ENCODE measurements around the gene SIM1.

Gene SIM1

GRCh38 chr6:100449239-100449691, 15.5 kb downstream of the SIM1 start:
- H3K9me2 ChIP-seq (replicated peaks; ENCODE audit: low read depth, low read length): no peaks in the 10 kb centered on the region
- H3K4me2 ChIP-seq (ENCODE audit: low read depth, low read length, poor library complexity, severe bottlenecking): no peak overlapping the region
- no peaks in the 10 kb centered on the region for H3K79me2 ChIP-seq (ENCODE audit: insufficient read depth, low read length)
- H2AFZ ChIP-seq (ENCODE audit: low read length): no peak overlapping the region
- H3F3A ChIP-seq (ENCODE audit: low read depth): no peaks in the 10 kb centered on the region
- no peaks in the 10 kb centered on the region for H3K36me3 ChIP-seq (ENCODE audit: insufficient read depth, low read length)
- no peaks in the 10 kb centered on the region for H4K20me1 ChIP-seq (ENCODE audit: insufficient read depth, low read length, poor library complexity, severe bottlenecking)
- H3K4me1 ChIP-seq (ENCODE audit: insufficient read depth, low read length, poor library complexity, severe bottlenecking): no peaks in the 10 kb centered on the region
- H3K9ac ChIP-seq (ENCODE audit: low read depth, low read length, poor library complexity, severe bottlenecking): no peak overlapping the region
- no peaks in the 10 kb centered on the region for H3K9me3 ChIP-seq (ENCODE audit: insufficient read depth, low read depth, low read length)
- H3K4me3 ChIP-seq (ENCODE audit: low read length, poor library complexity, severe bottlenecking): no peak overlapping the region
- no peaks in the 10 kb centered on the region for H3K27me3 ChIP-seq (ENCODE audit: insufficient read depth, low read length, poor library complexity, severe bottlenecking)
- TF ChIP-seq EZH2phosphoT487 (IDR thresholded peaks at IDR 0.05; ENCODE audit: borderline replicate concordance): no peak
- no peak for TF ChIP-seq CTCF (conservative IDR thresholded peaks at IDR 0.05; ENCODE audit: low read length)

GRCh38 chr6:100447900-100448748, 16.6 kb downstream of the SIM1 start:
- no peak overlapping the region for H3K9ac ChIP-seq (ENCODE audit: low read depth, low read length, poor library complexity, severe bottlenecking)
- H3K27me3 ChIP-seq (ENCODE audit: insufficient read depth, low read length, poor library complexity, severe bottlenecking): no peaks in the 10 kb centered on the region
- no peaks in the 10 kb centered on the region for H4K20me1 ChIP-seq (ENCODE audit: insufficient read depth, low read length, poor library complexity, severe bottlenecking)
- no peaks in the 10 kb centered on the region for H3K36me3 ChIP-seq (ENCODE audit: insufficient read depth, low read length)
- no peaks in the 10 kb centered on the region for H3K4me1 ChIP-seq (ENCODE audit: insufficient read depth, low read length, poor library complexity, severe bottlenecking)
- H2AFZ ChIP-seq (ENCODE audit: low read length): no peak overlapping the region
- H3K4me2 ChIP-seq (ENCODE audit: low read depth, low read length, poor library complexity, severe bottlenecking): no peak overlapping the region
- H3K79me2 ChIP-seq (ENCODE audit: insufficient read depth, low read length): no peaks in the 10 kb centered on the region
- no peak for TF ChIP-seq CTCF (conservative IDR thresholded peaks at IDR 0.05; ENCODE audit: low read length)
- H3F3A ChIP-seq (ENCODE audit: low read depth): no peaks in the 10 kb centered on the region
- no peaks in the 10 kb centered on the region for H3K9me2 ChIP-seq (replicated peaks; ENCODE audit: low read depth, low read length)
- H3K4me3 ChIP-seq (ENCODE audit: low read length, poor library complexity, severe bottlenecking): no peak overlapping the region
- no peaks in the 10 kb centered on the region for H3K9me3 ChIP-seq (ENCODE audit: insufficient read depth, low read depth, low read length)

- Histone ChIP-seq H3K9ac (ENCODE audit: low read depth, low read length, poor library complexity, severe bottlenecking) (no peak overlapping the region), H3K4me1 (ENCODE audit: insufficient read depth, low read length, poor library complexity, severe bottlenecking) (no peaks in the 10 kb centered on the region), H3K79me2 (ENCODE audit: insufficient read depth, low read length) (no peaks in the 10 kb centered on the region), H3K9me3 (ENCODE audit: insufficient read depth, low read depth, low read length) (no peaks in the 10 kb centered on the region), H3K9me2 (replicated peaks; ENCODE audit: low read depth, low read length) (no peaks in the 10 kb centered on the region), H3K27me3 (ENCODE audit: insufficient read depth, low read length, poor library complexity, severe bottlenecking) (no peaks in the 10 kb centered on the region), H3K4me3 (ENCODE audit: low read length, poor library complexity, severe bottlenecking) (no peak overlapping the region), H3F3A (ENCODE audit: low read depth) (no peaks in the 10 kb centered on the region), H4K20me1 (ENCODE audit: insufficient read depth, low read length, poor library complexity, severe bottlenecking) (no peaks in the 10 kb centered on the region), H3K36me3 (ENCODE audit: insufficient read depth, low read length) (no peaks in the 10 kb centered on the region), H2AFZ (ENCODE audit: low read length) (no peak overlapping the region), H3K4me2 (ENCODE audit: low read depth, low read length, poor library complexity, severe bottlenecking) (no peak overlapping the region)
- TF ChIP-seq CTCF (conservative IDR thresholded peaks at IDR 0.05; ENCODE audit: low read length) (no peak), EZH2phosphoT487 (IDR thresholded peaks at IDR 0.05; ENCODE audit: borderline replicate concordance) (no peak)
Observed at GRCh38 chr6:100447081-100447899, 17.4 kb downstream of the SIM1 start.
